ENCODE measurements around the gene HSBP1L1.

- TF ChIP-seq EZH2 (IDR thresholded peaks at IDR 0.05; ENCODE audit: insufficient read depth, low read length) = no peak
- TF ChIP-seq, protein P1, sequence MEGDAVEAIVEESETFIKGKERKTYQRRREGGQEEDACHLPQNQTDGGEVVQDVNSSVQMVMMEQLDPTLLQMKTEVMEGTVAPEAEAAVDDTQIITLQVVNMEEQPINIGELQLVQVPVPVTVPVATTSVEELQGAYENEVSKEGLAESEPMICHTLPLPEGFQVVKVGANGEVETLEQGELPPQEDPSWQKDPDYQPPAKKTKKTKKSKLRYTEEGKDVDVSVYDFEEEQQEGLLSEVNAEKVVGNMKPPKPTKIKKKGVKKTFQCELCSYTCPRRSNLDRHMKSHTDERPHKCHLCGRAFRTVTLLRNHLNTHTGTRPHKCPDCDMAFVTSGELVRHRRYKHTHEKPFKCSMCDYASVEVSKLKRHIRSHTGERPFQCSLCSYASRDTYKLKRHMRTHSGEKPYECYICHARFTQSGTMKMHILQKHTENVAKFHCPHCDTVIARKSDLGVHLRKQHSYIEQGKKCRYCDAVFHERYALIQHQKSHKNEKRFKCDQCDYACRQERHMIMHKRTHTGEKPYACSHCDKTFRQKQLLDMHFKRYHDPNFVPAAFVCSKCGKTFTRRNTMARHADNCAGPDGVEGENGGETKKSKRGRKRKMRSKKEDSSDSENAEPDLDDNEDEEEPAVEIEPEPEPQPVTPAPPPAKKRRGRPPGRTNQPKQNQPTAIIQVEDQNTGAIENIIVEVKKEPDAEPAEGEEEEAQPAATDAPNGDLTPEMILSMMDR (IDR thresholded peaks at IDR 0.05; ENCODE audit: insufficient read depth, low read depth, low read length) = no peak
These were observed 38.0 kb downstream of the HSBP1L1 start for GRCh38 chr18:80002468-80002867.
